ENCODE results near the gene KNDC1. TPM values are rescaled to one million over a fixed set of nuclear protein-coding genes. Genes with fewer than 3 reads are reported as not detected.

The KNDC1 gene
- total RNA-seq, 1 experiment from 2014 or later, result 15.7 TPM

- Histone ChIP-seq H3K23ac (ENCODE audit: insufficient read length, low read depth, low read length) (no peak overlapping the region), H2AFZ (ENCODE audit: low read length) (no peak overlapping the region), H3K23me2 (ENCODE audit: insufficient read length, low read depth, low read length, poor library complexity, severe bottlenecking) (peaks cover 7% of the 10 kb centered on the region), H3K9me3 (ENCODE audit: control insufficient read depth, low read depth, low read length) (no peaks in the 10 kb centered on the region), H3T11ph (ENCODE audit: low read length) (no peak overlapping the region), H4K5ac (ENCODE audit: insufficient read length, low read depth, low read length) (no peak overlapping the region), H3K9ac (ENCODE audit: extremely low read depth, insufficient read length, low read length) (no peak overlapping the region), H3K4me1 (ENCODE audit: insufficient read depth, low read length) (no peaks in the 10 kb centered on the region), H3K27me3 (ENCODE audit: insufficient read depth, low read length) (no peaks in the 10 kb centered on the region; the same call in 1 of the 2 replicates), H4K8ac (replicated peaks; ENCODE audit: insufficient read length, low read depth, low read length) (no peak overlapping the region), H2BK12ac (ENCODE audit: insufficient read length, low read depth, low read length) (no peak overlapping the region), H3K27ac (ENCODE audit: insufficient read length, low read depth, low read length) (no peak overlapping the region), H2BK15ac (ENCODE audit: low read depth, low read length) (no peak overlapping the region), H3K4ac (ENCODE audit: low read depth, low read length) (no peak overlapping the region), H2AK5ac (ENCODE audit: insufficient read length, low read length) (no peak overlapping the region), H3K14ac (ENCODE audit: insufficient read depth, low read length) (no peak overlapping the region), H3K18ac (ENCODE audit: insufficient read length, low read depth, low read length) (no peak overlapping the region), H2BK120ac (ENCODE audit: low read depth, low read length, poor library complexity, severe bottlenecking) (no peak overlapping the region), H4K20me1 (ENCODE audit: control insufficient read depth, insufficient read depth, insufficient read length) (peaks cover 3% of the 10 kb centered on the region), H2BK5ac (ENCODE audit: insufficient read length, low read length) (no peak overlapping the region), H3K56ac (ENCODE audit: insufficient read length, low read depth, low read length) (no peak overlapping the region), H3K79me2 (ENCODE audit: insufficient read depth, low read length) (no peaks in the 10 kb centered on the region), H4K91ac (ENCODE audit: insufficient read length, low read depth, low read length) (no peak overlapping the region), H2BK20ac (ENCODE audit: low read depth, low read length, poor library complexity, severe bottlenecking) (no peak overlapping the region), H3K4me2 (ENCODE audit: insufficient read depth, insufficient read length, low read length) (no peak overlapping the region), H3K79me1 (ENCODE audit: insufficient read depth, low read depth, low read length, poor library complexity, severe bottlenecking) (no peaks in the 10 kb centered on the region)
- H3K4me3 Mint-ChIP-seq, result peak overlapping the region; percentile 11 to 41; a peak in 3 of 5 replicates
- H3K27ac Mint-ChIP-seq, result 0 out of 7 replicates have a peak overlapping the region, but pooled peaks of 1 of the 3 experiments have one; percentile 33
- peaks cover 11 to 35% of the 10 kb centered on the region in 2 experiments for H3K4me1 Mint-ChIP-seq
- no peak for TF ChIP-seq CTCF (conservative IDR thresholded peaks at IDR 0.05)
- DNase-seq, result no peak
- no CpG with 5 or more reads among the region's 24 CpGs for WGBS (ENCODE audit: extremely low coverage, insufficient read length, low lambda C conversion rate)
- H3K36me3 Mint-ChIP-seq (ENCODE audit: insufficient read depth in 1 of 3, low read depth in 3 of 3), result no peaks in the 10 kb centered on the region
- H3K27me3 Mint-ChIP-seq (ENCODE audit: low read depth), result peaks cover 15% of the 10 kb centered on the region
- no peaks in the 10 kb centered on the region; a peak in 1 of 5 replicates for H3K9me3 Mint-ChIP-seq
Observed at GRCh38 chr10:133258818-133259601, 99.0 kb downstream of the KNDC1 start.

Data from H9 (cell line).